Activated T-helper 2 cell treated with anti-CD3 and anti-CD28 coated beads, Interferon-gamma antibody, Interleukin-2, Interleukin-4, amounts not matched to agents 10 μg/mL and 5 μg/mL and 100 μg/mL, durations not matched to agents 14 hours and 24 hours and 36 hours (primary cell): ENCODE measurements around the gene GANAB. TPM values are rescaled to one million over a fixed set of nuclear protein-coding genes. Genes with fewer than 3 reads are reported as not detected.

ENCODE experiments used
- DNase-seq: peaks from one replicate; pipeline ENCODE4 v3.0.0; 2021; ENCODE audit warnings: low spot score
- H3K27ac Mint-ChIP-seq: one replicate; pipeline ENCODE4 v1.8.0; 2021; ENCODE audit warnings: mixed read lengths
- H3K27me3 Mint-ChIP-seq: one replicate; pipeline ENCODE4 v1.8.0; 2021; ENCODE audit warnings: low read depth, mixed read lengths
- H3K36me3 Mint-ChIP-seq: one replicate; pipeline ENCODE4 v1.8.0; 2021; ENCODE audit warnings: low read depth, mixed read lengths
- H3K4me1 Mint-ChIP-seq: one replicate; pipeline ENCODE4 v1.8.0; 2021; ENCODE audit warnings: low read depth, mixed read lengths
- H3K4me3 Mint-ChIP-seq: one replicate; pipeline ENCODE4 v1.8.0; 2021; ENCODE audit warnings: low read depth, mild to moderate bottlenecking, moderate library complexity, mixed read lengths
- H3K9me3 Mint-ChIP-seq: one replicate; pipeline ENCODE4 v1.8.0; 2021; ENCODE audit warnings: mixed read lengths
- intact Hi-C: fragments of 100-400 bp; cut with micrococcal nuclease; formaldehyde crosslinking; loops from one replicate; pipeline ENCODE4 v1.15.1; 2023
- total RNA-seq: library from RNA; stranded (reverse); gene quantifications from 2 replicates; pipeline ENCODE4 v1.2.3, GENCODE V29; 2022

GANAB gene
- total RNA-seq, 1 donor from 2014 or later = 274 TPM

DNA sequence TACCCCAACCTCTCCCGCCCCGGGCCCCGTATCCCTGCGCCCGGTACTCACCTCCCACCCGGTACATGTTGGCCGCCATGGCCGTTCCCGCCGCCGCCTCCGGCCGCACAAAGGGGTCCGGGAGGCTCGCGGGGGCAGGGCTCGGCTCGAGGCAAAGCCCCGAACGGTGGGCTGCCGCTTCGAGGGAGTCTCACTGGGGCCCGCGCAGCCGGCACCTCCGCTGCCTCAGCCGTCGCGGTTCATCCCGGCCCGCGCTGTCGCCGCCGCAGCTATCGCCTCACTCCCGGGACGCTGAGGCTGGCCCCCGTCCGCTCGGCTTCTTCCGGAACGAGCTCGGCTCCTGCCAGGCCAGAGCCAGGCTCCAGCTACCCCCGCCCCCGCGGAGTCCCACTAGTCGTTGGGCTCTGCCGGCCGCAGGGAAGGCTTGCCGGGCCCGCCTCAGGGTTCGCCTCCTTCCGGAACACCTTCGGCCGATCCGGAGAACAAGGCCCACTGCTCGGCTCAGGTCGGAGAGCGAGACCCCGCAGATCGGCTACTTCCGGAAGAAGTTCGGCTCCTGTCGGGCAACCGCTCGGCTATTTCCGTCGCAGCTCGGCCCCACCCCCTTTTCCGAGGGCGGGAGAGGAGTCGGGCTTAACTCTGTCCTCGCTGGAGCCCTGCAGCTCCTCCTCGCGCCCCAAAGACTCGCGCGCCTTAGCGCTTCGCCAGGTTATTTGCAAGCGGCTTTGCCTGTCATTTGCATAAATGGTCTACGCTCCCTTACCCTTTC, 44.9 kb downstream of the GANAB start, which contains the start of gene MTA2:
MTA2 (minus strand) TSS at position 494 of the 769 bp plus-strand sequence; CDS start at position 79, 415 bp downstream.
- H3K36me3 Mint-ChIP-seq = peaks cover 77% of the 10 kb centered on the region
- peak within 1 kb of the TSS; percentile 95 for H3K27ac Mint-ChIP-seq
- DNase-seq = peak; percentile 100
- peak within 1 kb of the TSS; percentile 91 for H3K4me3 Mint-ChIP-seq
- intact Hi-C loops = loop anchor here (1.0 to 5.0 kb wide), 4 partner anchors 51 to 241 kb away; partner anchors contain the start of genes HNRNPUL2, INTS5, TTC9C and UQCC3
- no peaks in the 10 kb centered on the region for H3K27me3 Mint-ChIP-seq
- H3K4me1 Mint-ChIP-seq = peaks cover 41% of the 10 kb centered on the region
- no peaks in the 10 kb centered on the region for H3K9me3 Mint-ChIP-seq

DNA sequence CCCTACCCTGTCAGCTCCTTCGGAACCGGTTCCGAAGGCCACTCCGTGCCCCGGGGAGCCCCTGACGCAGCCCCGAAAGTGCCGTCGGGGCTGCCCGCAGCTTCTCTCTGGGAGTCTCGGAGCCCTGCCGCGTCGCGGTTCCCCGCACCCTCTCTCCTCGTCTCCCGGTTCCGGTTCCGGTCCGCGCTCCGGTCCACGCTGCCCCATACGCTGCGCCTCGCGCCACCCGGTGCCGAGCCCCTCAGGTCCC, 45.4 kb downstream of the GANAB start:
- no peak for DNase-seq
- Mint-ChIP-seq H3K9me3 (no peaks in the 10 kb centered on the region), H3K36me3 (peaks cover 77% of the 10 kb centered on the region), H3K4me3 (peak overlapping the region; percentile 91), H3K27me3 (no peaks in the 10 kb centered on the region), H3K27ac (peak overlapping the region; percentile 95), H3K4me1 (peaks cover 41% of the 10 kb centered on the region)
- intact Hi-C loops = loop anchor here (1.0 to 5.0 kb wide), 4 partner anchors 52 to 241 kb away; partner anchors contain the start of genes HNRNPUL2, INTS5, TTC9C and UQCC3

- Mint-ChIP-seq H3K27ac (peak overlapping the region; percentile 95), H3K4me1 (peaks cover 41% of the 10 kb centered on the region), H3K4me3 (peak overlapping the region; percentile 91), H3K27me3 (no peaks in the 10 kb centered on the region), H3K9me3 (no peaks in the 10 kb centered on the region), H3K36me3 (peaks cover 77% of the 10 kb centered on the region)
- intact Hi-C loops = loop anchor here (1.0 to 5.0 kb wide), 4 partner anchors 52 to 242 kb away; partner anchors contain the start of genes HNRNPUL2, INTS5, TTC9C and UQCC3
- DNase-seq = no peak
Measured at GRCh38 chr11:62600367-62601121, 45.9 kb downstream of the GANAB start.

DNA sequence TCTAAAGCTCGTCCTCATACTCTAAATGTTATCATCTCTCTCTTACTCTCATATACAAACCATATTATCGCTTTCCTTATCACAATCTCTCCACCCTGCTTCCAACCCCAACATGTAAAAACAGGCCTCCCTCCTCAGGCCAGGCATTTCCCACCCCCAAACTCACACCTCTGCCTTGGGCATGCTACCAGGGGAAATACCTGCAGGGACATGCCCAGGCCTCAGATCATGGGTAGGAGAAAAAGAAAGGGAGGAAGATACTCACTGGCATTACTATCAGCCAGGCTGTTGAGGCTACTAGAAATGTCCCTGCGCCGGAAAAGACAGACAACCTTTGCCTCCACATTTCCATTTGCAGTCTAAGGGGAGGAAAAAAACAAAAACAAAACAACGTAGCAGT, 46.5 kb downstream of the GANAB start:
- H3K4me3 Mint-ChIP-seq = peak overlapping the region; percentile 91
- H3K9me3 Mint-ChIP-seq = no peaks in the 10 kb centered on the region
- peaks cover 41% of the 10 kb centered on the region for H3K4me1 Mint-ChIP-seq
- intact Hi-C loops = loop anchor here (1.0 to 5.0 kb wide), 4 partner anchors 9 to 242 kb away; partner anchors contain the start of genes HNRNPUL2, INTS5, TTC9C and TUT1
- no peak for DNase-seq
- H3K27ac Mint-ChIP-seq = peak overlapping the region; percentile 95
- H3K36me3 Mint-ChIP-seq = peaks cover 77% of the 10 kb centered on the region
- no peaks in the 10 kb centered on the region for H3K27me3 Mint-ChIP-seq

GRCh38 chr11:62599069-62599696, 47.2 kb downstream of the GANAB start:
- Mint-ChIP-seq H3K27ac (peak overlapping the region; percentile 95), H3K9me3 (no peaks in the 10 kb centered on the region), H3K4me1 (peaks cover 43% of the 10 kb centered on the region), H3K4me3 (peak overlapping the region; percentile 91), H3K27me3 (no peaks in the 10 kb centered on the region), H3K36me3 (peaks cover 83% of the 10 kb centered on the region)
- DNase-seq = peak; percentile 97
- intact Hi-C loops = loop anchor here (1.0 kb wide), 1 partner anchor 8 kb away; the partner anchor contains the start of gene TUT1

DNA sequence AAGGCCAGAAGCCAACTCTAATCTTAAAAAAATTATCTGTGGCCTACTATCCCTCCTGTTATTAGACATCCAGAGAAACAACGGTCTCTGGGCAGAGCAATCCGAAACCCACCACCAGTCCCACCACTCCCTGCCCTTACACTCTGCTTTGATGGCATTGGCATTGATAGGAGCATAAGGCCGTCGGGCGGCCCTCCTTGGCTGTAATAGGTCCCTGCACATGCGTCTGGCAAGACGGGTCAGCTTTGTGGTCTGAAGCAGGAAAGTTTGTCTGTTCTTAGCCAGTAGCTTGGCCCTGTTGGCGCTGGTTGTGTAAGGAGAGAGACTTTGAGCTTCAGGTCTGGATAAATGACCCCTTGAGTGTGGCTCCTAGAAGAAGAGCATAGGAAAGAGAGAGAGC, 51.3 kb downstream of the GANAB start:
- Mint-ChIP-seq H3K4me1 (peaks cover 54% of the 10 kb centered on the region), H3K4me3 (no peak overlapping the region), H3K27me3 (no peaks in the 10 kb centered on the region), H3K9me3 (no peaks in the 10 kb centered on the region), H3K27ac (no peak overlapping the region), H3K36me3 (peaks cover 84% of the 10 kb centered on the region)
- intact Hi-C loops = no loop called here
- no peak for DNase-seq

GRCh38 chr11:62593434-62594044, 52.9 kb downstream of the GANAB start:
- Mint-ChIP-seq H3K4me1 (peaks cover 41% of the 10 kb centered on the region), H3K9me3 (no peaks in the 10 kb centered on the region), H3K4me3 (peak overlapping the region; percentile 77), H3K36me3 (peaks cover 78% of the 10 kb centered on the region), H3K27me3 (no peaks in the 10 kb centered on the region), H3K27ac (peak overlapping the region; percentile 93)
- DNase-seq = peak; percentile 76
- intact Hi-C loops = loop anchor here (5.0 kb wide), 2 partner anchors 179 to 264 kb away; partner anchors contain the start of gene TAF6L

DNA sequence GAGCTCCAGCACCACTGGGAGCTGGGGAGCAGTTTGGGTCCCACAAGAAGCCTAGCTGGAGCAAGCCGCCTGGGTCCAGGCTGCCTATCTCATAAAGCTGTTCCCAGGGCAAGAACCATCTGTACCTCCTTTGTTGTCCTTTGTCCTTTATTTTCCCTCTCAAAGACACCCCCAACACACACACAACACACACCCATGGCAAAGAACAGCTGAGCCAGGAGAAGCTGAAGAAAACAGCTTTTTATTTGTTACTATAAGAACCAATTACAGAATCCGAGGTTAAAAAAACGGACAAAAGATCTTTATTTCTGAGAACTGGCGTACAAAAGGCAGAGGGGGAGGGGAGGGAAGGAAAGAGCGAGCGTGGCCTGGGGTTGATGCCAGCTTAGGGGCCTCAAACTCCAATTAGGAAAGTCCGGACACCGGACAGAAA, 53.4 kb downstream of the GANAB start:
- Mint-ChIP-seq H3K4me3 (no peak overlapping the region), H3K36me3 (peaks cover 75% of the 10 kb centered on the region), H3K27me3 (no peaks in the 10 kb centered on the region), H3K27ac (peak overlapping the region; percentile 34), H3K4me1 (peaks cover 36% of the 10 kb centered on the region), H3K9me3 (no peaks in the 10 kb centered on the region)
- no peak for DNase-seq
- intact Hi-C loops = loop anchor here (5.0 kb wide), 2 partner anchors 179 to 264 kb away; partner anchors contain the start of gene TAF6L

DNA sequence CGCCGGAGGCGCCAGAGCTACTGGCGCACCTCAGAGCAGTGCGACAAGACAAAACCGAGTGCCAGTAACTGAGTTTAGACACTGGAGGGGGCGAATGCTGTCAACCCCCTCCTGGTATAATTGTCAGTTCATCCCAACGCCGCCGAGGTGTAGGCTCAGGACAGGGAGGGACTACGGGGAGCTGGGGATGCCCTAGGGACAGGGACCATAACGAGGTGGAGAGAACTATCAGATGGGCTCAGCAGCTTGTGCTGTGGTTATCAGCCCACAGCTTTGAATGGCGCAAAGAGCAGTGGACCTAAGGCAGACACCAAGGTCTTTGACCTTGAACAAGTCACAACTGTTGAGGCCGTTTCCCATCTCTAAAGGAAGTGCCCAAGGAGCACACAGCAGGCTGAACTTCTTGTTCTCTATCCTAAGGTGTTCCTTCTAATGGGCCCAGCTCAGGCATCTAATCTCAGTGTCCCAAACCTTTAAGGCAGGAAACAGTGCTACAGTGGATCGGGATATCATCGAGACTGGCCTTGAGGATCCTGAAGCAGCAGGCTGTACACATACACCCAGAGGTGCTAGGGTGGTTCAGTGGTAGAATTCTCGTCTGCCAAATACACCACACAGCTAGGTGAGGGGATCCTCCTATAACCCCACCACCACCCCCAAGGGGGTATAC, 54.1 kb downstream of the GANAB start:
- intact Hi-C loops = loop anchor here (5.0 kb wide), 2 partner anchors 180 to 265 kb away; partner anchors contain the start of gene TAF6L
- Mint-ChIP-seq H3K9me3 (no peaks in the 10 kb centered on the region), H3K36me3 (peaks cover 74% of the 10 kb centered on the region), H3K27me3 (no peaks in the 10 kb centered on the region), H3K4me1 (peaks cover 31% of the 10 kb centered on the region), H3K4me3 (peak overlapping the region; percentile 94), H3K27ac (peak overlapping the region; percentile 93)
- DNase-seq = no peak

DNA sequence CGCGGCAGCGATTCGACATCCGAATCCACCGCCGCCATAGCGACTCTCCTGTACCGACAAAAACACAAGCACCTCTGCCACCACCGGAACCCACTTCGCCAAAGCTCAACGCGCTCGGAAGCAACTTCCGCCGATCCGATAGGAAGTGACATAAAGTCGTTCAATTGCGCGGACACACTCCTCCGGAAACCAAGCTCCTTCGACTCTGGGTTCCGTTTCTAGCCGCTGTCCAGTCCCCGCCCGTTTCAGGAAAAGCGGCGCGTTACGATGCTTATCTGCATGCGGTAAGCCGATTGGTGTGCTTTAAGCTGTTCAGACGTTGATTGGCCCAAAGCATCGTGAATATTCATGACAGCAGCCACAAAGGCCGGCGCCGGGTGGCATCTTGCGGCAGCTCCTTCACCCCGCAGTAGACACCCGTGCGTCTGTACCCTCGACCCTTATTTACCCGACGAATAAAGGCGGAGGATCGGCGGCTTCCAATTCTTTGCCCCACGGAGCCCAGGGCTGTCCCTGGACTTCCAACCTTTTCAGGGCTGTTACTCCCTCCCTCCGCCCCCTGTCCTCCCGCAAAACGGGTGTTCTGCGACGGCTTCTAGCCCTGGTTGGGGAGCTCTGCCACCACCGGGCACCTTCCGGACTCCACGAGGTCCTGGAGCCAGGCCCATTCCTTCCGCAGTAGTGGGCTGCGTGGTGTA, 54.8 kb downstream of the GANAB start, which contains the start of gene TUT1:
TUT1 (minus strand) TSS at position 76 of the 698 bp plus-strand sequence; CDS start at position 38, 38 bp downstream.
- DNase-seq = peak; percentile 97
- peaks cover 67% of the 10 kb centered on the region for H3K36me3 Mint-ChIP-seq
- H3K4me3 Mint-ChIP-seq = peak within 1 kb of the TSS; percentile 94
- no peaks in the 10 kb centered on the region for H3K27me3 Mint-ChIP-seq
- H3K4me1 Mint-ChIP-seq = peaks cover 28% of the 10 kb centered on the region
- peak within 1 kb of the TSS; percentile 93 for H3K27ac Mint-ChIP-seq
- intact Hi-C loops = loop anchor here (1.0 to 5.0 kb wide), 10 partner anchors 8 to 266 kb away; partner anchors contain the start of genes C11orf98, CSKMT, GANAB and TAF6L
- H3K9me3 Mint-ChIP-seq = no peaks in the 10 kb centered on the region

DNA sequence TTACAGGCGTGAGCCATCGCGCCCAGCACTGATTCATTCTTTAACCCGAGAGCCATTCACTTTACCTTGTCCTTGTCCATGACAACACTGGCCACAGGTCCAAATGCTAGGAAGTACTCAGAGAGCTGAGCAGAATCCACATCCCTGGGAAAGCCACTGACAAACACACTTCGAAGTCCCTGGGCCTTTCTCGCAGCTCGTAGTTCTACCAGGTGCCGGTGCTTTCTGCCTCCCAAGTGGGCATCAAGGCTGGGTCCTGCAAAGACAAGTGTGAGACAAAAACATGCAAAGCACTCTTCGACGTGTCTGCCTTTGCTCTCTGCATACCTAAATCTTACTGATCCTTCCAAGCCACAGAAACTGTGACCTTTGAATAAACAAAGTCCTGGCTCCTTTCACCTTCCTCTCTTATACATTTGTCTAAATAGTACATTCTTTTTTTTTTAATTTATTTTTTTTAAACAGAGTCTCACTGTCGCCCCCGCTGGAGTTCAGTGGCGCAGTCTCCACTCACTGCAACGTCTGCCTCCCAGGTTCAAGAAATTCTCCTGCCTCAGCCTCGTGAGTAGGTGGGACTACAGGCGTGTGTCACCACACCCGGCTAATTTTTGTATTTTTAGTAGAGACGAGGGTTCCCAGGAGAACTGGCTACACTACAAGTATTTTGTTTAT, 57.3 kb downstream of the GANAB start:
- no peak overlapping the region for H3K27ac Mint-ChIP-seq
- intact Hi-C loops = no loop called here
- DNase-seq = no peak
- no peaks in the 10 kb centered on the region for H3K27me3 Mint-ChIP-seq
- H3K9me3 Mint-ChIP-seq = no peaks in the 10 kb centered on the region
- peaks cover 52% of the 10 kb centered on the region for H3K36me3 Mint-ChIP-seq
- H3K4me1 Mint-ChIP-seq = peaks cover 26% of the 10 kb centered on the region
- peak overlapping the region; percentile 94 for H3K4me3 Mint-ChIP-seq
